ENCODE data around the gene CDX4.

- TF ChIP-seq CTCF (IDR thresholded peaks at IDR 0.05; ENCODE audit: low read depth, low read length) (no peak), EZH2phosphoT487 (IDR thresholded peaks at IDR 0.05; ENCODE audit: low read depth) (no peak)
Measured at GRCh38 chrX:73481521-73481920, 34.7 kb downstream of the CDX4 start.

Measured in OCI-LY3 (cell line).